GM18517 (cell line): ENCODE measurements around the gene THYN1.
"Not testable (repeated sequence)": the region's sequence is repeated elsewhere in the genome, so short reads cannot be mapped to it uniquely, and the experiment has no call there.

Experiments used
- ATAC-seq: cut with Tn5 transposase; IDR thresholded peaks from one replicate; pipeline ENCODE4 v1.9.1; 2021; ENCODE audit warnings: mild to moderate bottlenecking, moderate library complexity; ENCODE audit not compliant: unreplicated experiment

The THYN1 gene

DNA sequence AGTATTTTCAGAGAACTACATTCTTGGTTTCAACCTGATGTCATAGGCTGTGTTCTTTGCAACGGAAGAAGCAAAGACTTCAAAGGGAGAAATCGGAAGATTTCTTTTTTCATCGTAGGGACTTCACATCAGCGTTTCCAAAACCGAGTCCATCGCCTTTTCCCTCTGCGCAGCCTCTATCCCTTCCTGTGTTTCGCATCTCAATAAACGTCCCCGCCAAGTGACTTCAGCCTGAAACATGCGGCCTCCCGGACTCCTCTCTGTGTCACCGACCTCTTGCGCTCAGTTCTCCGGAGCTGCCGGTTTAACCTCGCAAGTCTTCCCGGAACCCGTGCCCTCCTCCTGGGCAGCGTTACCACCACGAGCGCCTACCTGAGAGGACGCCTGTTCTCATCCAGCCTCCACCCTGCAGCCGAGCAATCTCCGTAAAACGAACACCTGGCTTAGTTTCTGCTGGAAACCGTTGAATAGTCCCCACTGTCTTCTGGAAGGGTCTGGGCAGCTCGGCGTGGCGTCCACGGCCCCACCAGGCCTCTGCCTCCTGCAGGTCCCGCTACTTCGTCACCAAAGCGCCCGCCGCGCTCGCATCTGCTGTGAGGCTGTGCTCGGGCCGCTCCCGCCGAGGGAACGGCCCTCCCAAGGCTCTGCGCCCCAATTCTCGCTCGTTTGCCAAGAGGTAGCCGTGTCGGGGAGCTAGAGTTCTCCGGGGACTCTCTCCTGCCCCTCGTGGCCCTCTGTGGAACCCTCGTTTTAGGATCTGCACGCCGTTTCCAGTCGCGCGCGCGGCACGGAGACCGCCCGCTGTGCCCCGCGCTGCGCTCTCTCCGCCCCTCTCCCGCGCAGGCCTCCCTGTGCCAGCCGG lies 22.6 kb upstream of the THYN1 start, which contains the start of gene GLB1L3:
Gene GLB1L3, plus strand, starts transcription at position 846 of the 862 bp plus-strand sequence. CDS start 362 bp downstream, outside the sequence.
- no peak for ATAC-seq

DNA sequence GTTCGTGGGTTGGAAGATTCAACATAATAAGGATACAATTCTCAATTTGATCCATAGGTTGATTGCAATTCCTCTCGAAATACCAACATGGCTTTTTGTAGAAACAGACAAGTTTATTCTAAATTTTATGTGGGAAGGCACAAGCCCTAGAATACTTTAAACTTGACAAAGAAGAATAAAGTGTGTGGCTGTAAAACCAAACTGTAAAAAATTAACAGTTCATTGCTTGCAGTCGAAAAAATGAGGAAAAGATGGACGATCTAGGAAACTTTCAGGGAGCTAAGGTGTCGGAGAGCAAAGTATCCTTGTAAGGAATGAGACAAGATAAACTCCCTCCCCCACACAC lies 22.0 kb upstream of the THYN1 start:
- ATAC-seq, result no peak

DNA sequence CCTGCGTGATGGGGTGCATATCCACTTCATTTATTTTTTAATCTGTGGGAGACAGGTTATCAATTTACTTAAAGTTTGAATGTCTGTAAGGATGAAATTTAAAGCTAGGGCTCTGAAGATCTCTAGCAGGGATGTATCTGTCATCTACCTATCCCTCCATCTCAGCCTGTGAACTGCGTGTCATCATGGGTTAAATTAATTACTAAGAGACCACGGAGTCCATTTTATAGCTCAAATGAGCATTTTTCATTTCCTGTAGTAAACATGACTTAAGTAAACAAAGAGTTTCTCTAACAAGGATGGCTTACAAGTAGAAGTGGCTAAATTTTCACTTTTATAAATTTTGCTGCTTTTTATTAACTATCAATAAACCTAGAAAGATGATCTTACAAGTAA lies 20.2 kb upstream of the THYN1 start:
- ATAC-seq, result no peak

DNA sequence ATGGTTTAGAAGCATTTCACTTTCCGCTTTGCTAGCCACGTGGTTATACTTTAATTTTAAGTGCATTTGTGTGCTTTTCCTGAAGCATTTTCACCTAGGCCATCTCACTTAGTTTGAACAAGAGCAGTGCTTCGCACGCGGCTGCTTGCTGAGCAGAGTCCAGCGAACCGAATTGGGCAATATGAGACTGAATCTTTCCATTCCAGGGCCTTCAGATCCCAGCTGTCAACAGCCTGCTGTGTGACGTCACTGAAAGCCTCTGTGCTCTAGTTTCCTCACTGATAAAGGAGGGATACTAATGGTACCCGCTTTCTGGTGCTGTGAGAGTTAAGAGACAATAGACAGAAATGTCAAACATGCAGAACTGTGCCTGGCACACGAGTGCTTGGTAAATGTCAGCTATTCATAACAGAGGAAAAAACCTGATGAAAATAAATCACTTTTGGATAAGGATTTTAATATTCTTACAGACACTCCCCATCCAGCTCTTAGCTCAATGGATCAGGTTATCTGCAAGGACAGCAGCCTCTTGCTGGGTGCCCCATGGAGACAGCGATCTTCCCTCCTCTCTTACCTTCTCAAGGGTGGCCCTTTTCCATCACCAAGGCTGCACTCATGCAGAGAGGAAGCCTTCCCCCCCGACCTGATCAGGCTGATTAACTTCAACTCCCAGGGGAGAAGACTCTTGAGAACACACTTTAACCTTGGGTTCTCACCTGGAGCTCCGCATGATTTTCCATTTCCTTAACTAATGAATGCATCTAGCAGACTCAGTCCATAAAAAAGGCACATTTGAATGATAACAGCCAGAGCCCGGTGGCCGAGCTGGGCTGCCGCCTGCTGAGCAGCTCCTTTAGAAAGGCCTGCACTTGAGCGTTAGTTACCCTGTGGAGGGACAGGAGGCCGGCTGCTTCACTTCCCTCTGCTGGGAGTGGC lies 19.5 kb upstream of the THYN1 start:
- ATAC-seq, result no peak

DNA sequence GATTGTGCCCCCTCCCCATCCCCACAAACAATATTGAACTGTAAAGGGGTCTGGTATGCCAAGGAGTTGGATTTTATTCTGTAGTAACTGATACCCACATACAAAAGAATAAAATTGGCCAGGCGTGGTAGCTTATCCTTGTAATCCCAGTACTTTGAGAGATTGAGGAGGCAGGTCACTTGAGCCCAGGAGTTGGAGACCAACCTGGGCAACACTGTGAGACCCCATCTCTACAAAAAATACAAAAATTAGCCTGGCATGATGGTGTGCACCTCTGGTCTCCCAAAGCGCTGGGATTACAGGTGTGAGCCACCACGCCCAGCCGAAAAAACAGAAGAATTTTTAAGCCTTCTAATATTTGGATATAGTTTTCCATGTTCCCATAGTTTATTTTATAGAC lies 18.8 kb upstream of the THYN1 start:
- ATAC-seq, result no peak

- ATAC-seq, result no peak
Measured at GRCh38 chr11:134270250-134270714, 17.1 kb upstream of the THYN1 start.

- ATAC-seq, result no peak
Measured at GRCh38 chr11:134267966-134268365, 14.8 kb upstream of the THYN1 start.

GRCh38 chr11:134267461-134267860 lies 14.3 kb upstream of the THYN1 start:
- no peak for ATAC-seq

DNA sequence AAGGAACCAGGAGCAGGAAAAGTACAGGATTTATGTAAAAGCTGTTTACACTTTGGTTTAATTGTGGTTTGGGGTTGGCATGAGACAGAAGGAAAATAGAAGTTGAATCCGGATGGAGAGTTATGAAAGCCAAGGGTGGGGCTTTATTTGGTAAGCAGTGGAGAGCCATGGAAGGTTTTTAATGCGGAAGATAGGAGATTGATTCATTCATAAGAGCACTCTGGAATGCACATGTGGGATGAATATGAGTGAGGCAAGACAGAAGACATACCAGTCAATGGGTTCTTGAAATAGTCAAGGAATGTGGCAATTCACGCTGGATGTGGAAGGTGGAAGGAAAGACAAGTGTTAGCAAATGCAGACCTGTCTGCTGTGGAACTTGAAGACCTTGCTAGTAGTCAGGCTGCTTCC lies 13.7 kb upstream of the THYN1 start:
- ATAC-seq, result no peak

GRCh38 chr11:134266440-134266839 lies 13.3 kb upstream of the THYN1 start:
- no peak for ATAC-seq

DNA sequence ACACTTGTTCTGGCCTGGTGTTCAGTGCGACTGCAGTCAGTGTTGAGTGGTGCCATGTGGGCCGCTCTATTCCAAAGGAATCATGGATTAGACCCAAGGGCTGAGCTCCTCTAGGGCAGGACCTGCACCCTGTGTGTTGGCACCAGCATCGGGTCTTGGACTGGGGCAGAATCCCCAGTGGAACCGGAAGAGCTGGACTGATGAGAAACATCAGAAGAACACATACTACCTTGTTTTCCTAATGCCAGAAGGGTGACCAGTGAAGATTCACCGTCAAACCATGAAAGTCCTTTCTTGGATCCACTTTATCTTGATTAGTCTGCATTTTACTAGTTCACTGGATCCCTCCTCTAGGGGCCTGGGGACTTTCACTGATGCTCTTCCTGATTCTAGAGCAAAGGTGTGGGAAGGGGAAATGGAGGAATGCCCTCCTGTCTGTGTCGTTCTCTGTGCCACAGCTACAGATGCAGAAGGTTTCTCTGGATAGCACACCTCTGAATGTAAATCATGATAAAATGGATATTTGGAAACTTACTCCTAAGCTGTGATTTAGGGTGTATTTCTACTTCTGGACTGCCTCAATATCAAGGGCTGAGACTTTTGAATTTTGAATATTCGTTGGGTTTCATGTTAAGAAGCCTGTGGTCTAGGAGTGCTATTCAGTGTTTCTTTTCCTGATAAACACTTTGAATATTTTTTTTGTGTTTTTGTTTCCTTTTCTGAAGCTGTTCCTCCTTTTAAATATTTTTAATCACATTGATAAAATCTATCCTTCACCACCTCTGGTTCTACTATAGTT lies 12.0 kb upstream of the THYN1 start:
- no peak for ATAC-seq

GRCh38 chr11:134261626-134262488 lies 8.7 kb upstream of the THYN1 start:
- no peak for ATAC-seq

DNA sequence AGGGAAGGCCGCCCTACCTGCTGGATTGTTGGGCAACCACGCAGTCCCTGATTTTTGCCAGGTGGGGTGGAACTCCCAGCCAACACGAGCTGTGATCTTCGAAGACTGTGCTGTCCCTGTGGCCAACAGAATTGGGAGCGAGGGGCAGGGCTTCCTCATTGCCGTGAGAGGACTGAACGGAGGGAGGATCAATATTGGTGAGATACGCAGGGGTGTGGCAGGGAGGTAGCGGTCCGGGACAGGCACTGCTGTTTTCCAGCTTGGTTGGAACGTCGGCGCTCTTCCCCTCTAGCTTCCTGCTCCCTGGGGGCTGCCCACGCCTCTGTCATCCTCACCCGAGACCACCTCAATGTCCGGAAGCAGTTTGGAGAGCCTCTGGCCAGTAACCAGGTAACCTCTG lies 7.8 kb upstream of the THYN1 start:
- no peak for ATAC-seq

- no peak for ATAC-seq
Measured at GRCh38 chr11:134260503-134260902, 7.4 kb upstream of the THYN1 start.

DNA sequence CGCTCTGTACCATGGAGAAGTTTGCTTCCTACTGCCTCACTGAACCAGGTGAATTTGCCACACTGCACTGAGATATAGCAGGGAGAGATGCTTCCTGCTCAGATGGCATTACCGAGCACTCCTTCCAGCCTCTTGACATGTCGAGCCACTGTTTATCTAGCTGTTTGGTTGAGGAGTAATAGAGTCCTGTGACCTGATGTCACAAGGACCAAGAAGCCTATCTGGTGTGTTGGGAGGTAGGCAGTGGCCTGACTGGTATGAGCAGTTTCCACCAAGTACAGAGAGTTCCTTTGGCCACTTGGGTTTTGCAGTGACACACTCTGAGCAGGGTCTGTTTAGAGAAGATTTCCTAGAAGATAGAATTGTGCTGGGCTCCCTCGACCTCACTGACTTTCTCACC lies 5.4 kb upstream of the THYN1 start:
- no peak for ATAC-seq

GRCh38 chr11:134257101-134257500 lies 3.9 kb upstream of the THYN1 start:
- no peak for ATAC-seq

DNA sequence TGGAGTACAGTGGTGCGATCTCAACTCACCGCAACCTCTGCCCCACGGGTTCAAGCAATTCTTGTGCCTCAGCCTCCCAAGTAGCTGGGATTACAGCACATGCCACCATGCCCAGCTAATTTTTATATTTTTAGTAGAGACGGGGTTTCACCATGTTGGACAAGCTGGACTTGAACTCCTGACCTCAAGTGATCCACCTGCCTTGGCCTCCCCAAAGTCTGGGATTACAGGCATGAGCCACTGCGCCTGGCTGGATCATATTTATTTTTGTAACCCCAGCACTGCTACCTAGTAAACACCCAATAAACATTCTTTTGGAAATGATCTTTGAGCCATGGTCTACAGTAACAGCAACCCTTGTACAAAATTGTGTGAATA lies 2.0 kb upstream of the THYN1 start:
- ATAC-seq, result not testable (repeated sequence)

DNA sequence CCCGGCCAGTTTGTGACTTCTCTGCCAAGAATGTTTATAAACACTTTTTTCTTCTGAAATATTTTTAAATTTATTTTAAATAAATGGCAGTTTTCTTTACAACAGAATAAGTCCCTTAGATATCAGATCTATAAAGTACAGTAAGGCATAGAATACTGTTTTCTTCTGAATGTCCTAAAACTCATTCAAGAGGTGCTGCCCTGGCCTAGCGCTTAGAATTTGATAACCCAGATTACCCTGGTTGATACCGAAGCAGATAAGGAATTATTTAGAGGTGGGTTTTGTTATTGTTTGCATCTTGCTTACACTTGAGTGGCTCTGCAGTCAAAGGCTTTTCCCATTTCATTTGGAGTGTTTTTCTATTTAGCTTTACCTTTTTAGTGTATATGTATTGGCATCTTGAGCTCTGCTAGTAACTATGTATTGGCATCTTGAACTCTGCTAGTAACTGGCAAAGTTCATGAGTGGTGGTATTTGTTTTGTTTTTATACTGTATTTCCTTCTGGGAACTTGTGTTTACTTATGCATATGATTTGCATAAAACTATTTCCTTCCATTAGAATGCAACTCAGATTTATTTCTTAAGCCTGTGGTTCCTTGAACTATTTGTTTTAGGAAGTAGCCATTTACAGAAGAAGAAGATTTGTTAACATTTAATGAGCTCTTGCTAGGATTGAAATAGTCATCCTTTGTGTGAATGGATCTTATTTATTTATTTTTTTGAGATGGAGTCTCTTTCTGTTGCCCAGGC lies 1.5 kb upstream of the THYN1 start:
- ATAC-seq, result no peak
